ENCODE results near the gene TNNI2. TPM values are rescaled to one million over a fixed set of nuclear protein-coding genes. Genes with fewer than 3 reads are reported as not detected.

Gene TNNI2
- total and polyA plus RNA-seq, 2 donors (not counting 1 experiment from before 2014, with no cell fraction given), result not detected

DNA sequence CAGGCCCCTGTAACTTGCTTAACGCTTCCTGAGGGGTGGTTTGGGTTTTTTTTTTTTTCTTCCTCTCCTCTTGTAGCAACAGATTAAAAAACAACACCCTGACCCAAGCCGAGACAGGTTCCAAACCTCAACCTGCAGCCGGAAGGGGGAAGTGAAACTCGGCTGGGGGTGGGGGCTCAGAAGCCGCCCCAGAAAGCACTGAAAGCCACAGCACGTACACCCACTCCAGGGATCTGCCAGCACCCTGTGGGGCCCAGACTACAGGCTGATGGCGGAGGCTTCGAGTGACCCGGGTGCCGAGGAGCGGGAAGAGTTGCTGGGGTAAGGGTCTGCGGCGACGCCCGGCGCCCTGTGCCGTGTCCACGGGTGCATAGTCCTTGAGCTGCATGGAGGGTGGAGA is 14.1 kb downstream of the TNNI2 start, which contains the start of gene LSP1:
Gene LSP1, plus strand, starts transcription at position 208 of the 400 bp plus-strand sequence. Its CDS starts 61 bp downstream, at position 269.
- H3K4me2 ChIP-seq (ENCODE audit: extremely low read depth, insufficient read depth, low read length), result no peak within 1 kb of the TSS
- no peaks in the 10 kb centered on the region for H3K9me3 ChIP-seq (ENCODE audit: control insufficient read depth, insufficient read depth, low read depth, low read length)
- no peaks in the 10 kb centered on the region for H3K27me3 ChIP-seq (ENCODE audit: control insufficient read depth, insufficient read depth, low read length)
- no peaks in the 10 kb centered on the region for H3K4me1 ChIP-seq (ENCODE audit: control insufficient read depth, extremely low read depth, insufficient read depth, low read length)
- no peak for DNase-seq (ENCODE audit: low read depth in 2 of 2)
- H2AFZ ChIP-seq (ENCODE audit: low read length), result no peak within 1 kb of the TSS
- H4K20me1 ChIP-seq (ENCODE audit: control insufficient read depth, extremely low read depth, insufficient read depth, low read length), result no peaks in the 10 kb centered on the region
- H3K79me2 ChIP-seq (ENCODE audit: control insufficient read depth, insufficient read depth, low read length), result no peaks in the 10 kb centered on the region
- TF ChIP-seq, protein P1, sequence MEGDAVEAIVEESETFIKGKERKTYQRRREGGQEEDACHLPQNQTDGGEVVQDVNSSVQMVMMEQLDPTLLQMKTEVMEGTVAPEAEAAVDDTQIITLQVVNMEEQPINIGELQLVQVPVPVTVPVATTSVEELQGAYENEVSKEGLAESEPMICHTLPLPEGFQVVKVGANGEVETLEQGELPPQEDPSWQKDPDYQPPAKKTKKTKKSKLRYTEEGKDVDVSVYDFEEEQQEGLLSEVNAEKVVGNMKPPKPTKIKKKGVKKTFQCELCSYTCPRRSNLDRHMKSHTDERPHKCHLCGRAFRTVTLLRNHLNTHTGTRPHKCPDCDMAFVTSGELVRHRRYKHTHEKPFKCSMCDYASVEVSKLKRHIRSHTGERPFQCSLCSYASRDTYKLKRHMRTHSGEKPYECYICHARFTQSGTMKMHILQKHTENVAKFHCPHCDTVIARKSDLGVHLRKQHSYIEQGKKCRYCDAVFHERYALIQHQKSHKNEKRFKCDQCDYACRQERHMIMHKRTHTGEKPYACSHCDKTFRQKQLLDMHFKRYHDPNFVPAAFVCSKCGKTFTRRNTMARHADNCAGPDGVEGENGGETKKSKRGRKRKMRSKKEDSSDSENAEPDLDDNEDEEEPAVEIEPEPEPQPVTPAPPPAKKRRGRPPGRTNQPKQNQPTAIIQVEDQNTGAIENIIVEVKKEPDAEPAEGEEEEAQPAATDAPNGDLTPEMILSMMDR (conservative IDR thresholded peaks at IDR 0.05 in 1 of 2, IDR thresholded peaks at IDR 0.05 in 1 of 2; ENCODE audit: low read depth in 1 of 2, low read length in 2 of 2), result no peak
- TF ChIP-seq EZH2 (IDR thresholded peaks at IDR 0.05; ENCODE audit: low read length, missing control alignments), result no peak
- no peaks in the 10 kb centered on the region for H3K36me3 ChIP-seq (ENCODE audit: control insufficient read depth, insufficient read depth, low read length)
- no peak within 1 kb of the TSS for H3K4me3 ChIP-seq (replicated peaks in 1 of 4; ENCODE audit: control extremely low read depth in 1 of 4, insufficient read depth in 1 of 4, low read depth in 3 of 4, low read length in 4 of 4)
- no peak within 1 kb of the TSS for H3K27ac ChIP-seq (ENCODE audit: insufficient read depth, low read length)
- H3K9ac ChIP-seq (ENCODE audit: insufficient read depth, low read length), result no peak within 1 kb of the TSS

DNA sequence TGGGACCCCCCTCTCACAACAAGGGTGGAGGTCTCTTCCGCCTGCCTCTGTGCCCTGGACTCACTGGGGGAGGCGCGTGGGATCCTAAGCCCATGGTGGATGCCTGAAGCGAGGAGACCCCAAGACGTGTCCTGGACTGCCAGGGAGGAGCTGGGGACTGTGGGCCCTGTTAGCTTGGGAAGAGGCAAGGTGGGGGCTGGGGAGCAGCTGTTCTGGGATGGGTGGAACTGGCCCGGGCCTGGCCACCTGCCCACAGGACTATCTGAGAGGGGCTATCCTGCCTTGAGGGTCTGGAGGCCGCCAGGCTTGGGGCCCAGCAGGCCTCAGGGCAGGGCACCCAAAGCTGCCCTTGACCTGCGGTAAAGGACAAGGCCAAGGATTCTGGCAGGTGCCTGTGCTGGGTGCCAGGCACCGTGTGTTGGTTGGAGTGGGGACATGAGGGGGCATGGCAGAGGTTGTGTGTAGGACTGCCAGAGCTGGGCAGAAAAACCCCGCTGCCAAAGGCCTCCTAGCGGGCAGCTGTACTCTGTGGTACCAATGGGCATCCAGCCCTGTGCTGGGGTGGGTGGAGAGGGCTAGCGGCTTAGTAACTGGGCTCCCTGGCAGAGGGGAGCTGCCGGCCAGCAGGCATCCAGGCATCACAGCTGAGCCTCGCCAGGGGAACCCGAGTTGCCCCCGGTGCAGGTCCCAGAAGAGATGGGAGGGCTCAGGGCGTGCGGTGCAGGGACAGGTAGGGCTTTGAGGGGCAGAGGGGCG is 14.8 kb downstream of the TNNI2 start:
- no peaks in the 10 kb centered on the region for H3K36me3 ChIP-seq (ENCODE audit: control insufficient read depth, insufficient read depth, low read length)
- no peak overlapping the region for H3K4me3 ChIP-seq (replicated peaks in 1 of 4; ENCODE audit: control extremely low read depth in 1 of 4, insufficient read depth in 1 of 4, low read depth in 3 of 4, low read length in 4 of 4)
- TF ChIP-seq, protein P1 (conservative IDR thresholded peaks at IDR 0.05 in 1 of 2, IDR thresholded peaks at IDR 0.05 in 1 of 2; ENCODE audit: low read depth in 1 of 2, low read length in 2 of 2), result no peak
- TF ChIP-seq EZH2 (IDR thresholded peaks at IDR 0.05; ENCODE audit: low read length, missing control alignments), result no peak
- H3K27ac ChIP-seq (ENCODE audit: insufficient read depth, low read length), result no peak overlapping the region
- no peak overlapping the region for H3K9ac ChIP-seq (ENCODE audit: insufficient read depth, low read length)
- no peak overlapping the region for H2AFZ ChIP-seq (ENCODE audit: low read length)
- no peaks in the 10 kb centered on the region for H3K79me2 ChIP-seq (ENCODE audit: control insufficient read depth, insufficient read depth, low read length)
- H3K4me1 ChIP-seq (ENCODE audit: control insufficient read depth, extremely low read depth, insufficient read depth, low read length), result no peaks in the 10 kb centered on the region
- no peaks in the 10 kb centered on the region for H3K27me3 ChIP-seq (ENCODE audit: control insufficient read depth, insufficient read depth, low read length)
- no peak overlapping the region for H3K4me2 ChIP-seq (ENCODE audit: extremely low read depth, insufficient read depth, low read length)
- no peak for DNase-seq (ENCODE audit: low read depth in 2 of 2)
- H4K20me1 ChIP-seq (ENCODE audit: control insufficient read depth, extremely low read depth, insufficient read depth, low read length), result no peaks in the 10 kb centered on the region
- H3K9me3 ChIP-seq (ENCODE audit: control insufficient read depth, insufficient read depth, low read depth, low read length), result no peaks in the 10 kb centered on the region

DNA sequence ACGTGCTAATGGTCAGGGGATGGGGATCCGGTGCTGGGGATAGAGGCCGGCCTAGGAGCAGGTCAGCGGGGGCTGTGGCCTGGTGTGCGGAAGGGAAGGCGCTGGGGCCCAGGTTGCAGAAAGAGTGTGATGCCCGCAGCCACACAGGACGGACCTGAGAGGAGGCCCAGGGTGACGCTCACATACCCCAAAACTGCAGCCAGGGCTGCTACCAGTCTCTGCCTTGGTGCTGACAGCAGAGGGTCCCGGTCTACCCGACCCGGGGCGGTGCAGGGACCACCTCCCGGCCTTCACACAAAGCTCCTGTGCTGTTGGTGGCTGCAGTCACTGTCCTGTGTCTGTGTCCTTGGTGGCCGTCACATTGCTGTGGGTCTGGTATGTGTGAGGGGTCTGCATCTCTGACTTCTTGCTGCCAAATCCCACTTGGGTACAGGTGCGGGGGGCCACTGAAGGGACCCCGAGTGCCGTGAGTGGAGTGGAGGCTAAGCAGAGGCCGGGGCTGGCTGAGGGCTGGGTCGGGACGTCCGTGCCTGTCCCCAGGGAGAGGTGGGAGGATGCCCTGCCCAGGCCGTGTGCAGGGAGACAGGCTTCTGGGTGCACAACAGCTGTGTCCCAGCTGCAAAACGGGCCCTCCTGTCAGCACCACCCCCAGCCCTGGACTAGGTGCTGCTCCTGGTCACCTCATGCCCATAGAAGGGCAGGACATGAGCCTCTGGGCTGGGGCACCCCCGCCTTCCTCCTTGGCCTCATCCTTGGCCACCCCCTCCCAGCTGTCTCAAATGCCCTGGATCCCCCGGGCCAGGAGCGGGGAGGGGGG is 15.6 kb downstream of the TNNI2 start:
- no peak for DNase-seq (ENCODE audit: low read depth in 2 of 2)
- no peak overlapping the region for H3K4me2 ChIP-seq (ENCODE audit: extremely low read depth, insufficient read depth, low read length)
- TF ChIP-seq, protein P1 (conservative IDR thresholded peaks at IDR 0.05 in 1 of 2, IDR thresholded peaks at IDR 0.05 in 1 of 2; ENCODE audit: low read depth in 1 of 2, low read length in 2 of 2), result no peak

More for the DNA sequence above, 15.6 kb downstream of the TNNI2 start:
- Histone ChIP-seq H2AFZ (ENCODE audit: low read length) (no peak overlapping the region), H3K9me3 (ENCODE audit: control insufficient read depth, insufficient read depth, low read depth, low read length) (no peaks in the 10 kb centered on the region), H3K27ac (ENCODE audit: insufficient read depth, low read length) (no peak overlapping the region), H3K9ac (ENCODE audit: insufficient read depth, low read length) (no peak overlapping the region), H3K36me3 (ENCODE audit: control insufficient read depth, insufficient read depth, low read length) (no peaks in the 10 kb centered on the region), H4K20me1 (ENCODE audit: control insufficient read depth, extremely low read depth, insufficient read depth, low read length) (no peaks in the 10 kb centered on the region), H3K79me2 (ENCODE audit: control insufficient read depth, insufficient read depth, low read length) (no peaks in the 10 kb centered on the region), H3K4me3 (replicated peaks in 1 of 4; ENCODE audit: control extremely low read depth in 1 of 4, insufficient read depth in 1 of 4, low read depth in 3 of 4, low read length in 4 of 4) (no peak overlapping the region), H3K27me3 (ENCODE audit: control insufficient read depth, insufficient read depth, low read length) (no peaks in the 10 kb centered on the region), H3K4me1 (ENCODE audit: control insufficient read depth, extremely low read depth, insufficient read depth, low read length) (no peaks in the 10 kb centered on the region)
